H1 (cell line): ENCODE data around the gene NWD2. TPM values are rescaled to one million over a fixed set of nuclear protein-coding genes. Genes with fewer than 3 reads are reported as not detected.

Source experiments
- CTCF ChIA-PET: fragments of 300-600 bp; sonication (Branson Sonifier 250); formaldehyde crosslinking; loops from one replicate; lab custom pipeline; 2021; ENCODE audit not compliant: partially characterized antibody; lab: Charles Lee
- POLR2A ChIA-PET: fragments of 300-600 bp; sonication (Branson Sonifier 250); formaldehyde crosslinking; loops from one replicate; lab custom pipeline; 2021; ENCODE audit warnings: inconsistent platforms; ENCODE audit not compliant: partially characterized antibody; lab: Charles Lee
- DNase-seq, 2 experiments: peaks; one replicate each; pipeline versions ENCODE4 v3.0.0 to v3.0.0-alpha.2; 2010 to 2022; ENCODE audit warnings: low spot score in 2 of 2, low read depth in 1 of 2, mixed read lengths in 1 of 2
- FAIRE-seq: peaks from 2 replicates; lab custom pipeline; 2011; peaks lifted over from hg19 to GRCh38; lab: Jason Lieb, UNC
- H2AFZ ChIP-seq: 2 replicates; pipeline ENCODE4 v1.8.1; 2012; ENCODE audit warnings: low read length, inconsistent platforms
- H2AK5ac ChIP-seq: 2 replicates; pipeline ENCODE4 v1.6.1; 2013; ENCODE audit warnings: low read depth, low read length
- H2BK120ac ChIP-seq: replicated peaks from 2 replicates; pipeline ENCODE3; 2013; ENCODE audit warnings: low read depth, low read length, inconsistent platforms
- H2BK12ac ChIP-seq: 2 replicates; pipeline ENCODE4 v1.6.1; 2013; ENCODE audit warnings: low read depth, low read length
- H2BK15ac ChIP-seq: 2 replicates; pipeline ENCODE4 v1.6.1; 2013; ENCODE audit warnings: low read length
- H2BK20ac ChIP-seq: 2 replicates; pipeline ENCODE4 v1.6.1; 2013; ENCODE audit warnings: low read length
- H2BK5ac ChIP-seq: 2 replicates; pipeline ENCODE4 v1.6.1; 2013; ENCODE audit warnings: low read depth, low read length
- H3K14ac ChIP-seq: 2 replicates; pipeline ENCODE4 v1.6.1; 2013; ENCODE audit warnings: inconsistent platforms; ENCODE audit not compliant: insufficient read length
- H3K18ac ChIP-seq: 2 replicates; pipeline ENCODE4 v1.6.1; 2013; ENCODE audit warnings: low read length; ENCODE audit errors: extremely low read depth
- H3K23ac ChIP-seq: 2 replicates; pipeline ENCODE4 v1.6.1; 2013; ENCODE audit warnings: inconsistent platforms; ENCODE audit not compliant: insufficient read length
- H3K23me2 ChIP-seq: 2 replicates; pipeline ENCODE4 v1.6.1; 2013; ENCODE audit warnings: low read depth, low read length
- H3K27ac ChIP-seq: 2 replicates; pipeline ENCODE4 v1.6.1; 2011; ENCODE audit warnings: low read depth, low read length, inconsistent platforms
- H3K27me3 ChIP-seq, 4 experiments: replicated peaks in 1 of 4; 1 replicate in 1 of 4; 2 replicates in 3 of 4; pipeline versions ENCODE4 v1.6.1 to v1.8.1; 2011 to 2013; ENCODE audit warnings: low read length in 3 of 4, mild to moderate bottlenecking in 3 of 4, inconsistent platforms in 2 of 4, mixed read lengths in 2 of 4, moderate library complexity in 1 of 4; ENCODE audit not compliant: control insufficient read depth in 3 of 4, insufficient read depth in 3 of 4; ENCODE audit errors: extremely low read depth in 1 of 4
- H3K36me3 ChIP-seq, 4 experiments: 2 replicates each; pipeline versions ENCODE4 v1.6.1 to v1.8.1; 2011 to 2013; ENCODE audit warnings: mild to moderate bottlenecking in 4 of 4, low read length in 3 of 4, moderate library complexity in 2 of 4, control low read depth in 1 of 4, inconsistent platforms in 1 of 4; ENCODE audit not compliant: insufficient read depth in 4 of 4, control insufficient read depth in 2 of 4
- H3K4ac ChIP-seq: replicated peaks from 2 replicates; pipeline ENCODE3; 2013; ENCODE audit warnings: low read length, low read depth, mixed read lengths, inconsistent platforms; ENCODE audit not compliant: insufficient read length
- H3K4me1 ChIP-seq, 4 experiments: replicated peaks in 1 of 4; 1 replicate in 1 of 4; 2 replicates in 3 of 4; pipeline versions ENCODE4 v1.6.1 to v1.8.1; 2011 to 2013; ENCODE audit warnings: low read length in 3 of 4, inconsistent platforms in 2 of 4, mixed read lengths in 1 of 4; ENCODE audit not compliant: insufficient read depth in 4 of 4, control insufficient read depth in 3 of 4
- H3K4me2 ChIP-seq, 2 experiments: 2 replicates each; pipeline versions ENCODE4 v1.6.1 to v1.8.1; 2011 to 2013; ENCODE audit warnings: low read depth in 2 of 2, low read length in 2 of 2, control low read depth in 1 of 2, inconsistent platforms in 1 of 2, mild to moderate bottlenecking in 1 of 2; ENCODE audit not compliant: insufficient read depth in 1 of 2
- H3K4me3 ChIP-seq, 4 experiments: fragments of 200-600, 300-600 bp in 1 of 4; sonication (generic), shearing (Covaris generic), sonication (Bioruptor Twin) in 1 of 4; 2 replicates each; pipeline versions ENCODE4 v1.5.1 to v1.8.1; 2011 to 2016; ENCODE audit warnings: low read length in 4 of 4, low read depth in 3 of 4, control low read depth in 2 of 4, inconsistent platforms in 2 of 4, mild to moderate bottlenecking in 2 of 4, mixed read lengths in 1 of 4, moderate library complexity in 1 of 4; ENCODE audit not compliant: insufficient read depth in 2 of 4; ENCODE audit errors: extremely low read depth in 1 of 4
- H3K56ac ChIP-seq: replicated peaks from 2 replicates; pipeline ENCODE3; 2013; ENCODE audit warnings: low read depth, mild to moderate bottlenecking, mixed read lengths, low read length, inconsistent platforms; ENCODE audit not compliant: insufficient read length
- H3K79me1 ChIP-seq: 2 replicates; pipeline ENCODE4 v1.6.1; 2013; ENCODE audit warnings: low read depth, low read length, control low read depth
- H3K79me2 ChIP-seq, 2 experiments: 2 replicates each; pipeline versions ENCODE4 v1.6.1 to v1.8.1; 2012 to 2013; ENCODE audit warnings: low read length in 2 of 2, mild to moderate bottlenecking in 2 of 2, inconsistent platforms in 1 of 2; ENCODE audit not compliant: insufficient read depth in 2 of 2, control insufficient read depth in 1 of 2
- H3K9ac ChIP-seq, 4 experiments: replicated peaks in 1 of 4; 1 replicate in 1 of 4; 2 replicates in 3 of 4; pipeline versions ENCODE4 v1.6.1 to v1.8.1; 2011 to 2013; ENCODE audit warnings: low read depth in 3 of 4, low read length in 3 of 4, control low read depth in 2 of 4, mild to moderate bottlenecking in 2 of 4, moderate library complexity in 2 of 4, inconsistent platforms in 1 of 4; ENCODE audit errors: extremely low read depth in 1 of 4
- H3K9me3 ChIP-seq, 2 experiments: 2 replicates each; pipeline versions ENCODE4 v1.6.1 to v1.8.1; 2012 to 2013; ENCODE audit warnings: mild to moderate bottlenecking in 2 of 2, moderate library complexity in 2 of 2, control low read depth in 1 of 2, inconsistent platforms in 1 of 2, low read depth in 1 of 2, low read length in 1 of 2, mixed read lengths in 1 of 2; ENCODE audit not compliant: insufficient read depth in 2 of 2
- H4K20me1 ChIP-seq, 2 experiments: replicated peaks in 1 of 2; 2 replicates each; pipeline versions ENCODE3 to v1.8.1; 2011 to 2013; ENCODE audit warnings: inconsistent platforms in 2 of 2, low read length in 2 of 2, mild to moderate bottlenecking in 1 of 2; ENCODE audit not compliant: insufficient read depth in 2 of 2, control insufficient read depth in 1 of 2
- H4K5ac ChIP-seq: 2 replicates; pipeline ENCODE4 v1.6.1; 2013; ENCODE audit warnings: low read length, low read depth, mixed read lengths, inconsistent platforms; ENCODE audit not compliant: insufficient read length
- H4K8ac ChIP-seq: 2 replicates; pipeline ENCODE4 v1.8.0; 2013; ENCODE audit warnings: mild to moderate bottlenecking, moderate library complexity, low read length, inconsistent platforms; ENCODE audit not compliant: insufficient read depth; ENCODE audit errors: extremely low read depth
- H4K91ac ChIP-seq: replicated peaks from 2 replicates; pipeline ENCODE3; 2013; ENCODE audit warnings: low read length, mixed read lengths, inconsistent platforms; ENCODE audit not compliant: insufficient read length
- HDAC6 ChIP-seq: IDR thresholded peaks from one replicate; pipeline ENCODE4 v1.7.1; 2012; ENCODE audit warnings: low read depth, mild to moderate bottlenecking, inconsistent platforms, low read length, moderate library complexity
- SIX5 ChIP-seq: IDR thresholded peaks from 2 replicates; pipeline ENCODE4 v1.6.1; 2011; ENCODE audit warnings: mild to moderate bottlenecking, low read depth, low read length
- TEAD4 ChIP-seq: IDR thresholded peaks from 2 replicates; pipeline ENCODE4 v1.6.1; 2012; ENCODE audit warnings: low read depth, low read length, inconsistent platforms, mixed read lengths
- WGBS, 2 experiments: shearing (Covaris generic) in 1 of 2; methylation state at CpG; one replicate each; pipeline versions ENCODE4 v1.1.6 to v1.1.7; 2013 to 2015; ENCODE audit warnings: low lambda C conversion rate in 2 of 2, mixed read lengths in 2 of 2, inconsistent platforms in 1 of 2, low coverage in 1 of 2, missing lambda C conversion rate in 1 of 2; ENCODE audit not compliant: insufficient replicate concordance in 2 of 2, insufficient coverage in 1 of 2, insufficient read length in 1 of 2; ENCODE audit errors: extremely low coverage in 1 of 2, missing lambda C conversion rate in 1 of 2; 5-methylcytosine and 5-hydroxymethylcytosine counted together
- polyA plus RNA-seq, 7 experiments: library from polyadenylated mRNA; depleted of rRNA in 3 of 7; stranded (reverse) in 5 of 7; unstranded in 2 of 7; fragments of >200 nt in 5 of 7; fragments of 200-250 nt in 2 of 7; gene quantifications; 1 replicate in 5 of 7; 2 replicates in 1 of 7; 4 replicates in 1 of 7; pipeline versions ENCODE4 v1.2.1 to v1.2.3, GENCODE V29; 2011 to 2013; ENCODE audit warnings: missing spikeins in 2 of 7, mixed read lengths in 2 of 7
- total RNA-seq: library from RNA; stranded (reverse); fragmentation: NEBNext Ultra II Directional; extraction: Animal tissue kit (Norgen Biotek cat#: 25700); gene quantifications from 2 replicates; pipeline ENCODE4 v1.2.1, GENCODE V29; 2021

The NWD2 gene
- total and polyA plus RNA-seq, 2 of the 8 experiments (the other 6 are each of a cell fraction or from before 2014, with no cell fraction given), result under 0.01 TPM; not detected in 1

DNA sequence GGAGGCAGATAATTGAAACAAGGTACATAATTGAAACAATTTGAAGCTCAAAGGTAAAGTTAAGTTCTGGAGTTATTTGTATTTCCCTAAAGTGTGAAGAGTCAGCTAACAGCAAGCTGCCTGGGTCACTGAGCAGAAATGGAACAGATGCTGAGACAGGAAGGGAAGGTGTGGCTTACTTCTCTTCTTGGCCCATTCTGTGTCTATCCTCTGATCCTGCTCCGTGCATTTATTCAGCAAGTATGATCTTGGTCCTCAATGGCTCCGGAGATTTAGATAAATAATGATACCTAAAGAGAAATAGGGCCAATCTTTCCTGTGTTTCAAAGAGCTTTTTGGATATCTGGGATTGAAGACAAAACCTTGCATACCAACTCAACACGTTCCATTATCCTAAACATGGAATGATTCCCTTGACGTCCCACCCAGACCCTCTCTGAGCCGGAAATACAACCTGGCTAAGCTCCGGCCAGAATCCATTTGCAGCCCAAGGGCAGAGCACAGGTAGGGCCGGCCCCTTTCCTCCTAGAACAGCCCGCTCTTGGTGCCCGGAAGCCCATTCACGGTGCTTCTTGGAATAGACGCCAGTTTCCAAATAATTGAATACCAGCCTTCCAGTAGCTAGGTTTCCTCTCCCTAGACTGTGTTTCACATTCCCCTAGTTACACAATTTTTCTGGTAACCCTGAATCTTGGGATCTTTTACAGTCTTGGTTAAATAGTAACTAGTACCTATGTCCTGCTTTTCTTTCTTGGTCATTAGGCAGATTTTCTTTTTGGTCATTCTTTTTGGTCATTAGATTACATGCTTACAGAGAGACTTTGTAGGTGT lies 211.0 kb downstream of the NWD2 start:
- Histone ChIP-seq H3K4ac (no peak overlapping the region), H4K91ac (no peak overlapping the region), H4K5ac (no peak overlapping the region), H2BK15ac (no peak overlapping the region), H4K8ac (no peak overlapping the region), H3K14ac (no peak overlapping the region), H4K20me1 (no peaks in the 10 kb centered on the region), H3K9me3 (no peaks in the 10 kb centered on the region), H3K79me1 (no peaks in the 10 kb centered on the region), H3K79me2 (no peaks in the 10 kb centered on the region), H2BK20ac (no peak overlapping the region), H2AK5ac (no peak overlapping the region), H3K18ac (no peak overlapping the region), H2BK12ac (no peak overlapping the region), H3K23me2 (peaks cover 7% of the 10 kb centered on the region; the same call in 1 of the 2 replicates), H3K27me3 (peaks cover 0 to 17% (median 6%) of the 10 kb centered on the region in 4 experiments; a peak in 5 of 7 replicates), H3K23ac (no peak overlapping the region), H3K4me3 (no peak overlapping the region), H3K36me3 (no peaks in the 10 kb centered on the region), H2BK120ac (no peak overlapping the region), H3K9ac (no peak overlapping the region), H2AFZ (no peak overlapping the region), H3K27ac (no peak overlapping the region), H3K4me1 (peaks cover 0 to 5% (median 1%) of the 10 kb centered on the region in 4 experiments; a peak in 2 of 7 replicates), H2BK5ac (no peak overlapping the region), H3K4me2 (no peak overlapping the region), H3K56ac (no peak overlapping the region)
- ChIA-PET CTCF (interaction anchor here (0.8 to 7.8 kb wide), 6 partner anchors 8 to 339 kb away, joined by 3 to 107 read pairs (median 4); no protein-coding TSS in a partner anchor), POLR2A (no interaction called here)
- no peak for FAIRE-seq
- WGBS, 2 experiments, result 85% methylated on average over 11 of the region's 11 CpGs; no CpG with 5 or more reads in 1 of the 2 experiments
- DNase-seq, result no peak
- TF ChIP-seq SIX5, result no peak
- TF ChIP-seq TEAD4, result no peak
- no peak for TF ChIP-seq HDAC6
